ENCODE measurements around the gene CDYL2.

The CDYL2 gene

DNA sequence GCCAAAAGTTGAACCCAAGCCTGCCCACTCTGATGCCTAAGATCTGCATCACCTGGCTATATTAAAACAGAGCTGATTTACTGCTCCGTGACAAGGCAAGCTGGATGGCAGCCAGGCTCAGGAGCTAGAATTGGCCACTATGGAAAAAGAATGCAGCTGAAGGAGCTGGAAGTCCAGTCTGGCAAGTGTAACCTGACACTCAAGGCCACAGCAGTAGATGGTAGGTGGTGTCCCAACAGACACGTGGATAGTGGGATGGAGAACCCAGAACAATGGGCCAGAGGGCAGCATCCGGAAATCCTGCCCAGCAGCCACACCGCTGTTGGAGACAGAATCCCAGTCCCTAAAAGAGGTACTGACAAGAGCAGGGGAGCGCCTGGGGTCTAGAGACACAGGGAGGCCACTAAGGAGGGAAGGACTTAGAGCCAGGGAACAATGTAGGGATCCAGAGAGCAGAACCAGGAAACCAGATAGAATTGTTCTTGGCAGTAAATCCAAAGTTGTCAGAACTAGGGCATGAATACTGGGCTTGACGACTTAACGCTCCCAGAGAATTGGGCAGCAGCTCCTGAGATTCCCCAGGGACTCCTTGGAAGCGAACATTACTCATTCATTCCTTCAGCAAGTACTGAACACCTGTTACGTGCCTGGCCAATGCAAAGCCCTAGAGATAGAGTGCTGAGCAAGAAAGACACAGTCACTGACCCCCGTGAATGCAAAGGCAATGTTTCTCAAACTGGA is 85.7 kb downstream of the CDYL2 start:
- TF ChIP-seq ARNTL (CRISPR knock-in tag; IDR thresholded peaks at IDR 0.05; ENCODE audit: borderline replicate concordance, low read depth) (no peak), ESRRG (CRISPR knock-in tag; IDR thresholded peaks at IDR 0.05) (no peak), OSR1 (CRISPR knock-in tag; IDR thresholded peaks at IDR 0.05) (no peak), TOX (CRISPR knock-in tag; IDR thresholded peaks at IDR 0.05; ENCODE audit: borderline replicate concordance) (no peak), BACH2 (CRISPR knock-in tag; IDR thresholded peaks at IDR 0.05; ENCODE audit: borderline replicate concordance) (no peak), ZC3H10 (CRISPR knock-in tag; IDR thresholded peaks at IDR 0.05) (no peak), ZFP3 (CRISPR knock-in tag; IDR thresholded peaks at IDR 0.05) (no peak)
- TF ChIP-seq, protein P1, sequence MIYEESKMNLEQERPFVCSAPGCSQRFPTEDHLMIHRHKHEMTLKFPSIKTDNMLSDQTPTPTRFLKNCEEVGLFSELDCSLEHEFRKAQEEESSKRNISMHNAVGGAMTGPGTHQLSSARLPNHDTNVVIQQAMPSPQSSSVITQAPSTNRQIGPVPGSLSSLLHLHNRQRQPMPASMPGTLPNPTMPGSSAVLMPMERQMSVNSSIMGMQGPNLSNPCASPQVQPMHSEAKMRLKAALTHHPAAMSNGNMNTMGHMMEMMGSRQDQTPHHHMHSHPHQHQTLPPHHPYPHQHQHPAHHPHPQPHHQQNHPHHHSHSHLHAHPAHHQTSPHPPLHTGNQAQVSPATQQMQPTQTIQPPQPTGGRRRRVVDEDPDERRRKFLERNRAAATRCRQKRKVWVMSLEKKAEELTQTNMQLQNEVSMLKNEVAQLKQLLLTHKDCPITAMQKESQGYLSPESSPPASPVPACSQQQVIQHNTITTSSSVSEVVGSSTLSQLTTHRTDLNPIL (CRISPR knock-in tag; IDR thresholded peaks at IDR 0.05; ENCODE audit: low read depth) = no peak
- TF ChIP-seq, protein P2, sequence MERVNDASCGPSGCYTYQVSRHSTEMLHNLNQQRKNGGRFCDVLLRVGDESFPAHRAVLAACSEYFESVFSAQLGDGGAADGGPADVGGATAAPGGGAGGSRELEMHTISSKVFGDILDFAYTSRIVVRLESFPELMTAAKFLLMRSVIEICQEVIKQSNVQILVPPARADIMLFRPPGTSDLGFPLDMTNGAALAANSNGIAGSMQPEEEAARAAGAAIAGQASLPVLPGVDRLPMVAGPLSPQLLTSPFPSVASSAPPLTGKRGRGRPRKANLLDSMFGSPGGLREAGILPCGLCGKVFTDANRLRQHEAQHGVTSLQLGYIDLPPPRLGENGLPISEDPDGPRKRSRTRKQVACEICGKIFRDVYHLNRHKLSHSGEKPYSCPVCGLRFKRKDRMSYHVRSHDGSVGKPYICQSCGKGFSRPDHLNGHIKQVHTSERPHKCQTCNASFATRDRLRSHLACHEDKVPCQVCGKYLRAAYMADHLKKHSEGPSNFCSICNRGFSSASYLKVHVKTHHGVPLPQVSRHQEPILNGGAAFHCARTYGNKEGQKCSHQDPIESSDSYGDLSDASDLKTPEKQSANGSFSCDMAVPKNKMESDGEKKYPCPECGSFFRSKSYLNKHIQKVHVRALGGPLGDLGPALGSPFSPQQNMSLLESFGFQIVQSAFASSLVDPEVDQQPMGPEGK (CRISPR knock-in tag; IDR thresholded peaks at IDR 0.05; ENCODE audit: borderline replicate concordance) = no peak
- ATAC-seq = no peak

DNA sequence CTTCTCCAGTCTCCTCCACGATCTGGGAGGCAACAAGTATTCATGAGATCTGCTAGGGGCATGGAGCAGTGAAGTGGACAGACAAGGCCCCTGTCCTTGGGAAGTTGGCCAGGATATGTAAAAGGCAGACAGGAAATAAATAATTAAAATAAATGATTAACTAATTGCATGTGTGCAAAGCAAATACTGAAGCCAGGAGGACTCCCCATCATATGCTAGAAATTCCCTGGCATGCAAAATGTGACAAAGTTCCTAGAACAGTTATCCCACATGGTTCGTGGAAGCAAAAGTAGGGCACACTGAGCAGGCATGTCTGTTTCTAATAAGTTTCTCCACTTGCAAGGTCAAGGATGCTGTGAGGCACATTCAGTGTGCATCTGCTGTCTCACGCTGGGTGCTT is 86.8 kb downstream of the CDYL2 start:
- no peak for ATAC-seq
- no peak for TF ChIP-seq PPARA (CRISPR knock-in tag; IDR thresholded peaks at IDR 0.05; ENCODE audit: borderline replicate concordance)
- TF ChIP-seq ZNF70 (CRISPR knock-in tag; IDR thresholded peaks at IDR 0.05) = no peak
- TF ChIP-seq, protein P1 (CRISPR knock-in tag; IDR thresholded peaks at IDR 0.05; ENCODE audit: low read depth) = no peak
- TF ChIP-seq ZFP30 (CRISPR knock-in tag; IDR thresholded peaks at IDR 0.05) = no peak
- TF ChIP-seq ZFP3 (CRISPR knock-in tag; IDR thresholded peaks at IDR 0.05) = no peak
- no peak for TF ChIP-seq ISL1 (CRISPR knock-in tag; IDR thresholded peaks at IDR 0.05)
- no peak for TF ChIP-seq CSDC2 (CRISPR knock-in tag; IDR thresholded peaks at IDR 0.05)
- TF ChIP-seq TOX (CRISPR knock-in tag; IDR thresholded peaks at IDR 0.05; ENCODE audit: borderline replicate concordance) = no peak
- TF ChIP-seq, protein P2 (CRISPR knock-in tag; IDR thresholded peaks at IDR 0.05; ENCODE audit: borderline replicate concordance) = no peak
- TF ChIP-seq ZNF8 (CRISPR knock-in tag; IDR thresholded peaks at IDR 0.05) = no peak
- TF ChIP-seq TCF4 (CRISPR knock-in tag; IDR thresholded peaks at IDR 0.05; ENCODE audit: borderline replicate concordance) = no peak
- no peak for TF ChIP-seq GLIS3 (CRISPR knock-in tag; IDR thresholded peaks at IDR 0.05)
- no peak for TF ChIP-seq SNAI2 (CRISPR knock-in tag; IDR thresholded peaks at IDR 0.05)
- TF ChIP-seq ZNF565 (CRISPR knock-in tag; conservative IDR thresholded peaks at IDR 0.05; ENCODE audit: low read depth) = no peak
- no peak for TF ChIP-seq ARNTL (CRISPR knock-in tag; IDR thresholded peaks at IDR 0.05; ENCODE audit: borderline replicate concordance, low read depth)
- no peak for TF ChIP-seq OSR1 (CRISPR knock-in tag; IDR thresholded peaks at IDR 0.05)
- TF ChIP-seq, protein P3, sequence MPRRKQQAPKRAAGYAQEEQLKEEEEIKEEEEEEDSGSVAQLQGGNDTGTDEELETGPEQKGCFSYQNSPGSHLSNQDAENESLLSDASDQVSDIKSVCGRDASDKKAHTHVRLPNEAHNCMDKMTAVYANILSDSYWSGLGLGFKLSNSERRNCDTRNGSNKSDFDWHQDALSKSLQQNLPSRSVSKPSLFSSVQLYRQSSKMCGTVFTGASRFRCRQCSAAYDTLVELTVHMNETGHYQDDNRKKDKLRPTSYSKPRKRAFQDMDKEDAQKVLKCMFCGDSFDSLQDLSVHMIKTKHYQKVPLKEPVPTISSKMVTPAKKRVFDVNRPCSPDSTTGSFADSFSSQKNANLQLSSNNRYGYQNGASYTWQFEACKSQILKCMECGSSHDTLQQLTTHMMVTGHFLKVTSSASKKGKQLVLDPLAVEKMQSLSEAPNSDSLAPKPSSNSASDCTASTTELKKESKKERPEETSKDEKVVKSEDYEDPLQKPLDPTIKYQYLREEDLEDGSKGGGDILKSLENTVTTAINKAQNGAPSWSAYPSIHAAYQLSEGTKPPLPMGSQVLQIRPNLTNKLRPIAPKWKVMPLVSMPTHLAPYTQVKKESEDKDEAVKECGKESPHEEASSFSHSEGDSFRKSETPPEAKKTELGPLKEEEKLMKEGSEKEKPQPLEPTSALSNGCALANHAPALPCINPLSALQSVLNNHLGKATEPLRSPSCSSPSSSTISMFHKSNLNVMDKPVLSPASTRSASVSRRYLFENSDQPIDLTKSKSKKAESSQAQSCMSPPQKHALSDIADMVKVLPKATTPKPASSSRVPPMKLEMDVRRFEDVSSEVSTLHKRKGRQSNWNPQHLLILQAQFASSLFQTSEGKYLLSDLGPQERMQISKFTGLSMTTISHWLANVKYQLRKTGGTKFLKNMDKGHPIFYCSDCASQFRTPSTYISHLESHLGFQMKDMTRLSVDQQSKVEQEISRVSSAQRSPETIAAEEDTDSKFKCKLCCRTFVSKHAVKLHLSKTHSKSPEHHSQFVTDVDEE (CRISPR knock-in tag; IDR thresholded peaks at IDR 0.05) = no peak

Measured in SK-N-SH treated with all-trans-retinoic acid at 6 μM for 48 hours (cell line).